OCI-LY7 (cell line): ENCODE results near the gene ZPBP. TPM values are rescaled to one million over a fixed set of nuclear protein-coding genes. Genes with fewer than 3 reads are reported as not detected.

ENCODE experiments used
- BruUV-seq: library from RNA; stranded (reverse); fragments of 400-500 nt; replicated peaks from 2 replicates; lab custom pipeline; 2021; lab: Mats Ljungman, UMichigan
- CTCF ChIA-PET: fragments of 300-600 bp; sonication (Branson Sonifier 250); formaldehyde crosslinking; loops from one replicate; lab custom pipeline; 2022; ENCODE audit warnings: antibody characterized with exemption; ENCODE audit not compliant: unreplicated experiment; lab: Charles Lee
- POLR2A ChIA-PET: fragments of 300-600 bp; sonication (Branson Sonifier 250); formaldehyde crosslinking; loops from one replicate; lab custom pipeline; 2022; ENCODE audit warnings: antibody characterized with exemption; lab: Charles Lee
- DNase-seq: peaks from one replicate; pipeline ENCODE4 v3.0.0-alpha.2; 2015; ENCODE audit warnings: low spot score
- H2AFZ ChIP-seq: fragments of 200-600 bp; sonication (generic), shearing (Covaris generic); 2 replicates; pipeline ENCODE4 v1.6.1; 2014; ENCODE audit warnings: mild to moderate bottlenecking, antibody characterized with exemption, low read length, moderate library complexity
- H3K27ac ChIP-seq: fragments of 200-600 bp; sonication (generic); 2 replicates; pipeline ENCODE4 v1.5.1; 2014; ENCODE audit warnings: mixed run types, low read depth, mild to moderate bottlenecking, moderate library complexity, low read length, inconsistent platforms; ENCODE audit not compliant: poor library complexity, severe bottlenecking
- H3K36me3 ChIP-seq: fragments of 200-600 bp; sonication (generic); 2 replicates; pipeline ENCODE4 v1.6.1; 2014; ENCODE audit warnings: mild to moderate bottlenecking, antibody characterized with exemption, low read length, moderate library complexity, mixed read lengths; ENCODE audit not compliant: insufficient read depth
- H3K4me1 ChIP-seq: fragments of 200-600 bp; sonication (generic); 2 replicates; pipeline ENCODE4 v1.5.1; 2014; ENCODE audit warnings: mild to moderate bottlenecking, low read length; ENCODE audit not compliant: insufficient read depth, poor library complexity, severe bottlenecking
- H3K4me2 ChIP-seq: fragments of 200-600 bp; sonication (generic); 2 replicates; pipeline ENCODE4 v1.6.1; 2014; ENCODE audit warnings: mild to moderate bottlenecking, low read length
- H3K4me3 ChIP-seq: fragments of 200-600 bp; sonication (generic); 2 replicates; pipeline ENCODE4 v1.5.1; 2014; ENCODE audit warnings: mild to moderate bottlenecking, low read depth, low read length; ENCODE audit not compliant: poor library complexity, severe bottlenecking
- H3K79me2 ChIP-seq: fragments of 200-600 bp; sonication (generic); 2 replicates; pipeline ENCODE4 v1.6.1; 2016; ENCODE audit warnings: low read depth, mild to moderate bottlenecking, low read length, moderate library complexity, mixed read lengths; ENCODE audit not compliant: insufficient read depth
- H3K9me2 ChIP-seq: fragments of 200-600 bp; sonication (generic); 2 replicates; pipeline ENCODE4 v1.6.1; 2016; ENCODE audit warnings: mild to moderate bottlenecking, low read length, mixed read lengths; ENCODE audit not compliant: insufficient read depth
- H3K9me3 ChIP-seq: fragments of 200-600 bp; sonication (generic); 2 replicates; pipeline ENCODE4 v1.6.1; 2014; ENCODE audit warnings: mild to moderate bottlenecking, mixed run types, low read length, mixed read lengths
- H4K20me1 ChIP-seq: fragments of 200-600 bp; sonication (generic); 2 replicates; pipeline ENCODE4 v1.6.1; 2014; ENCODE audit warnings: mild to moderate bottlenecking, antibody characterized with exemption, low read length, moderate library complexity, mixed read lengths; ENCODE audit not compliant: insufficient read depth
- CTCF ChIP-seq: fragments of 200-600 bp; sonication (generic); conservative IDR thresholded peaks from 2 replicates; pipeline ENCODE4 v1.5.1; 2014; ENCODE audit warnings: mild to moderate bottlenecking, antibody characterized with exemption, low read length, moderate library complexity, mixed read lengths
- EZH2phosphoT487 ChIP-seq: fragments of 200-600 bp; sonication (generic); IDR thresholded peaks from 2 replicates; pipeline ENCODE4 v1.6.1; 2018; ENCODE audit warnings: low read depth, borderline replicate concordance, mild to moderate bottlenecking, mixed run types, antibody characterized with exemption, low read length, moderate library complexity, mixed read lengths
- intact Hi-C: fragments of 100-400 bp; cut with micrococcal nuclease; formaldehyde crosslinking; loops from one replicate; pipeline ENCODE4 v1.10.0; 2022; ENCODE audit not compliant: unreplicated experiment
- total RNA-seq, 2 experiments: library from RNA; depleted of rRNA in 1 of 2; stranded (reverse); fragments of >200 nt in 1 of 2; shearing (Covaris generic) in 1 of 2; gene quantifications; 2 replicates each; pipeline ENCODE4 v1.2.3, GENCODE V29; 2014 to 2022

The ZPBP gene
- total RNA-seq, 2 experiments from 2014 or later = not detected

GRCh38 chr7:50085344-50085743 lies 7.7 kb downstream of the ZPBP start:
- Histone ChIP-seq H3K36me3 (no peaks in the 10 kb centered on the region), H3K9me3 (no peaks in the 10 kb centered on the region), H3K4me2 (no peak overlapping the region), H3K4me1 (no peaks in the 10 kb centered on the region), H3K9me2 (no peaks in the 10 kb centered on the region), H4K20me1 (no peaks in the 10 kb centered on the region), H3K27ac (no peak overlapping the region), H2AFZ (no peak overlapping the region), H3K79me2 (no peaks in the 10 kb centered on the region), H3K4me3 (no peak overlapping the region)
- ChIA-PET POLR2A (interaction anchor here (0.6 to 0.7 kb wide), 2 partner anchors 1021 to 1170 kb away, joined by 3 read pairs; no protein-coding TSS in a partner anchor), CTCF (no interaction called here)
- intact Hi-C loops = no loop called here
- BruUV-seq = no TSS peak
- no peak for TF ChIP-seq EZH2phosphoT487
- no peak for TF ChIP-seq CTCF
- DNase-seq = no peak

GRCh38 chr7:50073093-50073492 lies 20.0 kb downstream of the ZPBP start:
- intact Hi-C loops = no loop called here
- no peaks in the 10 kb centered on the region for H3K36me3 ChIP-seq

More at GRCh38 chr7:50073093-50073492, 20.0 kb downstream of the ZPBP start:
- no TSS peak for BruUV-seq
- Histone ChIP-seq H3K4me3 (no peak overlapping the region), H3K9me2 (no peaks in the 10 kb centered on the region), H3K9me3 (no peaks in the 10 kb centered on the region), H2AFZ (no peak overlapping the region), H3K4me2 (no peak overlapping the region), H3K27ac (no peak overlapping the region), H4K20me1 (no peaks in the 10 kb centered on the region), H3K4me1 (no peaks in the 10 kb centered on the region), H3K79me2 (no peaks in the 10 kb centered on the region)
- ChIA-PET CTCF (no interaction called here), POLR2A (no interaction called here)
- TF ChIP-seq CTCF = no peak
- no peak for TF ChIP-seq EZH2phosphoT487
- DNase-seq = no peak
